GM19452 (cell line): Measurements from ENCODE around the gene ATAD1.
"Not testable (repeated sequence)": the region's sequence is repeated elsewhere in the genome, so short reads cannot be mapped to it uniquely, and the experiment has no call there.

Experiments used
- ATAC-seq: cut with Tn5 transposase; IDR thresholded peaks from one replicate; pipeline ENCODE4 v1.9.1; 2021; ENCODE audit not compliant: unreplicated experiment

Gene ATAD1

DNA sequence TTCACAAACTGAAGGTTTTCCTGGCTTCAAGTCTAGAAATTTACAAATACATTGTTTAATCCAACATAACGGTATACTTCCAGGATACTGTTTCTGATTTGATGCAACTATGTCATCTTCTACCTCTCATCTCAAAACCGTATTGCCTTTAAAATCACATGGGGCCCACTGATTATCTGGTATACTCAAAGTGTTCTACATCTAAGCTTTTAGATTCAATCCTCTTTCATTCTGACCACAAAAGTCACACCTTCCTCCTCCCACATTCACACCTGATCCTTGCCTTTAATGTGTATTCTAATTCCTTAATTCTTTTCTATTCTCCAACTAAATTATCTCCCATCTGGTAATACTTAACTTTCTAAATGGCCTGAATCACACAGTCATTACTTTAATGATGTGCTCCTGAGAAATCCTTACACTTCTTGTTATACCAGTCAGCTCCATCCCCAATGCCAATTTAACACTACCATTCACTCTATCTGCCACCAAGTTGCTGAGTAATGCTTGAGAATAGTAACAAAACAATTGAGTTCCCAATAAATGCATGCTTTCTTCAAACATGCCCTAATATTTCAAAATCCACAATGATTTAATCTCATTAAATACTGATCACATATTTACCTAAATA is 13.0 kb downstream of the ATAD1 start:
- no peak for ATAC-seq

DNA sequence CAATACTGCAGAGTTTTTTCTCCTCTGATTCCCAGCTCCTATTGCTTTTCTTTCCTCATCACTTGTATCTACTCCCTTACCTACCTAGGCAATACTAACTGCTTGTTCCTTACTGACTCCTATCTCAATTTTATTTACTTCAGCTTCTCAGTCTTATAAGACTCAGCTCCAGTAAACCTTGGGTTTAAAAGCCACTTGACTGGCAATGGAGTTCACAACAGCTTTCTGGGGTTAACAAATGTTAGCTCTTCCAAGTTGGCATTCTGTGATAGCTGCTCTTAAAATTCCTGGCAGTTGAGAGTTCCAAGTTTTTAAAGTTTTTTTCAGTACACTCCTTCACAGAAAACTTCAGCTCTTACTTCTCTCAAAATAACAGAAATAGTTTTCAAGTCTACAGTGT is 14.2 kb downstream of the ATAD1 start:
- ATAC-seq, result no peak

DNA sequence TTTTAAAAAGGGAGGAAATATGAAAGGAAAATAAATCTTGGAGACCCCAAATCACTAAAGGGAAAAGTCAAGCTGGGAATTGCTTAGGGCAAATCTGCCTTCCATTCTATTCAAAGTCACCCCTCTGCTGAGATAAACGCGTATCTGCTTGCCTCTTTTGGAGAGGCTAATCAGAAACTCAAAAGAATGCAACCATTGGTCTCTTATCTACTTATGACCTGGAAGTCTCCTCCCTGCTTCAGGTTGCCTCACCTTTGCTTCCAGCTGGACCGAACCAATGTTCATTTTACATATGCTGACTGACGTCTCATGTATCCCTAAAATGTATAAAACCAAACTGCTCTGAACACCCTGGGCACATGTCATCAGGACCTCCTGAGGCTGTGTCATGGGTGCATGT is 14.7 kb downstream of the ATAD1 start:
- ATAC-seq, result no peak

DNA sequence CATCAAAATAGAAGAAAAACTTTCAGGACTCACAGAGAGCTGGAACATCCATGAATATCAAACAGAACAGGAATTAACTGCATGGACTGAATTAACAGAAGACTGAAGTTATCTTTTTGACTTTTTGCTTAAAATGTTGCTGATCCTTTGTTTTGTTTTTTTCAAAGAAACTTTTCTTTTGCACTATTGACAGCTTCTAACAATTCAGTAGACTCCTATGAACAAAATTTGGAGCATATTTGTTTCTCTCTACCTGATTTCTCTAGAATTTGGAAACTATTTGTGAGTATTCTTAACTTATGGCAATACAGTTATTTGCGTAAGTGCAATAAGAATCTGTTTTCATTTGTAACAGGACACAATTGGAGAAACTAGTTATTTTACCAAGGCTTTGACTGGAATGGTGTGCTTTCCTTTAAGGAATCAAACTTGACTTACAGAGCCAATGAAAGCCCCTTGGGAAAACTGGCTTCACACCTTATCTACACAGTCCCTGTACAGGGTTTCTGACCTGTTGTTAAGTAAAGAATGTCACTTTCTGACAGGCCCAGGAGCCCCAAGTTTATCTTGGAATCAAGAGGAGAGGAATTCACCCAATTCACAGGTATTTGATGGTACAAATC is 16.1 kb downstream of the ATAD1 start:
- not testable (repeated sequence) for ATAC-seq

DNA sequence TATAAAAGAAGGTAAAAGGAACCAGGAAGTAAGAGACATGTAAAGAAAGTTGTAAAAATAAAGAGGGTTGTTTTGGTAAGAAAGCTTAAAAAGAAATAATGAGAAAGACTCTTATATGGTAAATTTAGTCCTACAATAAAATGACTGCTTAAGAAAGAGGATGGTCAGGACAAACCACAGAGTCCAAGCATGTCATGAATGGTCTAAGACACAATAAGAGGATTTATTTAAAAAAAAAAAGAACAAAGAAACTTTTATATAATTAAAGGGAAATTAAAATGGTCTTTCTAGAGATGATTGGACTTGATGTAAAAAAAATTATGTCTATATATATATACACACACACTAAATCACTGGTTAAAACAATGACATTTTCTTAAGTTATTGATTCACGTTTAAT is 18.2 kb downstream of the ATAD1 start:
- ATAC-seq, result no peak

DNA sequence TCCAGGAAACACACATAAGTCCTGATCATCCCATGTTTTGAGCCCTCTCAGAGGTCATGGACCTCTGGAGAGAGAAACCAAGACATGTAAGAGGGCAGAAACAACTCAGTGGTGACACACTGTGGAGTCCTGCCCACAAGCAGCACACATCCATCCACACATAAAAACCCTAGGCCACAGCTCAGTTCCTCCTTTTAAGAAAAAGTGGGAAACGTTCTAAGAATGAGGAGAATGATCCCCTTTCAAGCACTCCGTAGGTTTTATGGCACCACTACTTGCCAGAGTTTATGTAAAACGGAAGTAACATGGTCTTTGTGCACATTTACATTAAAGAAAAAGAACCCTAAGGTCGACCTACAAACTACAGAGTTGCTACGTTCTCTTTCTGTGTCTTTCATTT is 19.9 kb downstream of the ATAD1 start:
- no peak for ATAC-seq

DNA sequence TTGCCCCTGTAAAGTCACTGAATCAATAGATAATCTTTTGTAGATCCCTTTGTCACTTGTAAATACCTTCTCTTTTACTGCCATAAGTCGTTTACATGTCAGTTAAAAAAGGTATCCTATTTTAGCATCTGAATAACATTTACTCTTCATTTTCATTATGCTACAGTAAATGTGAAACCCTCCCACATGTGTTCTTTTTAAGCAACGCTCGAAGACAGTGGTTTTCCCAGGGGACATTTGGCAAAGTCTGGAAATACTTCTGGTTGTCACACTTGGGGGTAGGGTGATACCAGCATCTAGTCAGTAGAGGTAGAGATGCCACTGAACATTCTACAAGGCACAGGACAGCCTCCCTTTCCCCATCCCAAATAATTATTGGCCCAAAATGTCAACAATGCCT is 23.7 kb downstream of the ATAD1 start:
- no peak for ATAC-seq

DNA sequence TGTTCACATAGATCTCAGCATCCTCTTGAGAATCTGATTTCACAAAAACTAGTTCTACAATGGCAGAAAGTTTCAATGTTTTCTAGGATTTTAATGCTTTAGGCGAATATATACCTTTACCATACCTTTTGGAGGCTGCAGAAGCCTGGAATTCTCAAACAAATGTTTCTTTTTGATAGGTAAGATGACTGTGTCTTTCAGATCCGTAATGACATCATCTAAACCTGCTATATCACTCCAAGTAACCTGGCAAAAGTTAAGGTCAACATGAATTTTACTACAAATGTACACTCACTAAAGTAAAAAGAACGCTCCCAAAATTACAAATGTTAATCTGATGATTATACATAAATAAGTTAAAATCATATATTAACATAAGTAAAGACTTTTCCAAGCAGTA is 27.8 kb downstream of the ATAD1 start:
- no peak for ATAC-seq

DNA sequence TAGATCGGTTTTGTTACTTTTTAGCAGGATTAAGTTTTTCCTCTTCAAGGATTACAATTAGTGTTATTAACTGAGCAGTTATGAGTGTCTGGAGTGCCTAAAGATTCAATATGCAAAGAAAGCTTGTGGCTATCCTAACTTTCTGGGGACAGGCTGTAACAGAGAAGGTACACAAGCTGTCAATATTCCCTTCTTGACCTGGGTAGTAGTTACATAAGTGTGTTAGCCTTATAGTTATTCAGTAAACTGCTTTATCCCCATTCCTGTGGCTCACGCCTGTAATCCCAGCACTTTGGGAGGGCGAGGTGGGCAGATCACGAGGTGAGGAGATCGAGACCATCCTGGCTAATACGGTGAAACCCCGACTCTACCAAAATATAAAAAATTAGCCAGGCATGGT is 31.6 kb downstream of the ATAD1 start:
- ATAC-seq, result no peak

DNA sequence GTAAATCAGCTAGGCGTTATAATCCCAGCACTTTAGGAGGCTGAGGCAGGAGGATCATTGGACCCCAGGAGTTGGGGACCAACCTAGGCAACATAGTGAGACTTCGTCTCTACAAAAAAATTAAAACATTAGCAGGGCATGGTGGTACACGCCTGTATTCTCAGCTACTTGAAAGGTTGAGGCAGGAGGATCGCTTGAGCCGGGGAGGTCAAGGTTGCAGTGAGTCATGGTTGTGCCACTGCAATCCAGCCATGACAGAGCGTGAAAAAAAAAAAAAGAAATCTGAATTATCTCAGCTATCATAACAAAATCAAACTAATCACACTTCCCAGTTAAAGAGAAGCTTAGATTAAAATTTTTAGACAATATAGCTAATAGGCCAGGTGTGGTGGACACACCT is 35.3 kb downstream of the ATAD1 start:
- ATAC-seq, result no peak

DNA sequence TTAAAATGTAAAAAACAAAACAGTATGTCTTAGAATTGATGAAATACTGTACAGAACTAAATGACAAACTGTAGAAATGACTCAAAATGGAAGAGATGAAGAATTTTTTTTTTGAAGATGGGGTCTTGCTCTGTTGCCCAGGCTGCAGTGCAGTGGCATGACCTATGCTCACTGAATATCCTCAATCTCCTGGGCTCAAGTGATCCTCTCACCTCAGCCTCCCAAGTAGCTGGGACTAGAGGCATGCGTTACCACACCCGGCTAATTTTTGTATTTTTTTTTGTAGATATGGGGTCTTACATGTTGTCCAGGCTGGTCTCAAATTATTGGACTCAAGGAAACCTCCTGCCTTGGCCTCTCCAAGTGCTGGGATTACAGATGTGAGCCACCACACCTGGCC is 36.5 kb downstream of the ATAD1 start:
- ATAC-seq, result no peak

DNA sequence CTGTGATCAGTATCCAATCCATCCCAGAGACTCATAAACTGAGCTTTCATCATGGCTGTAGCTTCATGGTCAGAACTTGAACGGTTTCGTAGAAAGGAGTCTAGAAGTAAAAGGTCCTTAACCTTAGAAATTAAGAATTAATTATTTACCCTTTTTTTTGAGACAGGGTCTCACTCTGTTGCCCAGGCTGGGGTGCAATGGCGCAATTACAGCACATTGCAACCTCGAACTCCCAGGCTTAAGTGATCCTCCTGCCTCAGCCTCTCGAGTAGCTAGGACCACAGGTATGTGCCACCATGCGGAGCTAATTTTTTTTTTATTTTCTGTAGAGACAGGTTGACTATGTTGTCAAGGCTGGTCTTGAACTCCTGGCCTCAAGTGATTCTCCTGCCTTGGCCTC is 41.7 kb downstream of the ATAD1 start:
- no peak for ATAC-seq

DNA sequence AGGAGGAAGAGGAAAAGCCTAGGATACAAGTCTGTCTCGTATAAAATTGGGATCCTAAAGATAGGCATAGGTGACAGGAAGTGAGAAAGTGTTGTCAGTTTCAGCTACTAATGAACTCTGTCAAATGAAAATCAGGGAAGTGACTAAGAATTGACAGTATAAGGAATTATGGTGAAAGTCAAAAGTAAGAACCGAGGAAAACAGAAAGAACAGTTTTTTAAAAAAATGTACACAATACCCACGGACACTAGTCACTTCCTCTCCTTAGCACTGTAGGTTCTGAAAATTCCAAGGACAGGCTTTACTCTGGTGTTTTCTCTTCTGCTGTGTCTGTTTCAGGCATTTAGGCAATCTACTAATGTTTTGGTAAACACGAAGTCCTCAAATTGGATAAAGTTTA is 42.3 kb downstream of the ATAD1 start:
- no peak for ATAC-seq

DNA sequence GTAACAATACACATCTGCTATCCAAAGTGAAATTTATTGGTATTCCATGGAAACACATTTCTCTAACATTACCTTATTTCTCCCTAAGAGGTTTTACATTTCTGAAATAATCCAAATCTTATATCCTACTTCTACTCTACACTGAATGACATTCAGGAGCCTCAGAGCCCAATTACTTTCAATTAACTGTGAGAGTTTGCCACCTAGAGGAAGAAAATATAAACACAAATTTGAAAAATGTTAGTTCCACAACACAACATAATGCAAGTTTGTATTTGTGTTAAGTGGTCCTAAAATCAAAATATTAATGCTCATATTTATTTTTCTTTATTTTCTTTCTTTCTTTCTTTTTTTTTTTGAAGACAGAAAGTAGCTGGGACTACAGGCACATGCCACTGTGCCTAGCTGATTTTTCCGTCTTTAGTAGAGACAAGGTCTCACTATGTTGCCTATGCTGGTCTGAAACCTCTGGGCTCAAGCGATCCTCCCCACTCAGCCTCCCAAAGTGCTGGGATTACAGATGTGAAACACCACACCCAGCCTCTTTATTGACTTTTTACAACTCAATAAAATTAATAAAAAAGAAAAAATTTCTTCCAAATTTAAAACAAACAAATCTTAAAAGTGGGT is 46.0 kb downstream of the ATAD1 start:
- no peak for ATAC-seq

DNA sequence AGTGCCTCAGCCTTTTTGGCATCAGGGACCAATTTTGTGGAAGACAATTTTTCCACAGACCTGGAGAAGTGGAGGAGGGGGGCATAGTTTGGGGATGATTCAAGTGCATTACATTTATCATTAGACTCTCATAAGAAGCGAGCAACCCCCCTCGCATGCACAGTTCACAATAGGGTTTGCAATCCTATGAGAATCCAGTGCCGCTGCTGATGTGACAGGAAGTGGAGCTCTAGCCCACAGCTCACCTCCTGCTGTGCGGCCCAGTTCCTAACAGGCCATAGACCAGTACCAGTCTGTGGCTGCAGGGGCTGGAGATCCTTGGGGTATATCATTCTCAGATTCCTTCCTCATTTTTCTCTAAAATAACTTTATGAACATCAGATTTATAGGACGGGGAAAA is 50.8 kb downstream of the ATAD1 start:
- ATAC-seq, result no peak

DNA sequence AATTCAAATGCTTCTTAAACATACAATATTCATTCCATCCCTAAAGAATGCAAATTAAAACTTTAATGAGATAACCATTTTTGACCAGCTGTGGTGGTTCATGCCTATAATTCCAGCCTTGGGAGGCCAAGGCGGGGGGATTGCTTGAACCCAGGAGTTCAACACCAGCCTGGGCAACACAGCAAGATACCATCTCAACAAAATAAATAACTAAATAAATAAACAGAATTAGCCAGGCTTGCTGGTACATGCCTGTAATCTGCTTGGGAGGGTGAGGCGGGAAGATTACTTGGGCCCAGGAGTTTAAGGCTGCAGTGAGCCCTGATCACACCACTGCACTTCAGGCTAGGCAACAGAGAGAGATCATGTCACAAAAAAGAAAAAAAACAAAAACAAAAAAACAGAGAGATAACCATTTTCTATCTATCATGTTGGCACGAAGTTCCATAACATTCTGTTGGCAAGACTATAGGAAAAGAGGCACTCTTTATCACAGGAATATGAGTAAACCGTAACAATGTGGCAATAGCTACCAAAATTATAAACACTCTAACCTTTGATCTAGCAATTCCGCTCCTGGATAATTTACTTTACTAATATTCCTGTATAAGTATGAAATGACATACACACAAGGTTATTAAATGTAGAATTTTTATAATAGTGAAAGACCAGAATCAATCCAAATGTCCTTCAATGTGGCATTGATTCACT is 52.2 kb downstream of the ATAD1 start:
- ATAC-seq, result no peak

DNA sequence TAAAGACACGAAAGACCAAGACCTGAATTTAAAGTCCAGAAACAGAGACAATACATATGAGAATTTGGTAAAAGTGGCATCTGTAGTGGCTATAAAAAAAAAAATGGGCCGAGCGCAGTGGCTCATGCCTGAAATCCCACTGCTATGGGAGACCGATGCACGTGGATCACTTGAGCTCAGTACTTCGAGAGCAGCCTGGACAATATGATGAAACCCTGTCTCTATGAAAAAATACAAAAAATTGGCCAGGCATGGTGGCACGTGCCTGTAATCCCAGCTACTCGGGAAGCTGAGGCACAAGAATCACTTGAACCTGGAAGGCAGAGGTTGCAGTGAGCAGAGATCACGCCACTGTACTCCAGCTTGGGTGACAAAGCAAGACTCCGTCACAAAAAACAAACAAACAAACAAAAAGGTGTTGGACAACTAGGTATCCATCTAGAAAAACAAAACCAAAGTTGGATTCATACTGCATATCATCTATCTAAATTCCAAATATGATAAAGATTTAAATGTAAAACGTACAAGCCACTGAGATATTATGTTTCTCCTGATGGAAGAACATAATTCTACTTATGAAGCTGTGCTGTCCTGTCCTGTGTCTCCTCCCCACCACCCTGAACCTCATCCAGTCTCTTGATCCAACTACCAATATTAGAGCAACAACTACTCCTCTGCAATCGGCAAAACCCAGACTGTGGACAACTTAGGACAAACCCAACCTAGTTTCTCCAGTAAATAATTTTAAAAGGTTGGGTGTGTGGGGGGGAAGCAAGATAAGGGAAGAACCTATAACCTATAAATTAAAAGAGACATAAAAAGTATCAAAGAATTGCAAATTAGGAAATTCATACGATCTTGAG is 53.7 kb downstream of the ATAD1 start:
- no peak for ATAC-seq

DNA sequence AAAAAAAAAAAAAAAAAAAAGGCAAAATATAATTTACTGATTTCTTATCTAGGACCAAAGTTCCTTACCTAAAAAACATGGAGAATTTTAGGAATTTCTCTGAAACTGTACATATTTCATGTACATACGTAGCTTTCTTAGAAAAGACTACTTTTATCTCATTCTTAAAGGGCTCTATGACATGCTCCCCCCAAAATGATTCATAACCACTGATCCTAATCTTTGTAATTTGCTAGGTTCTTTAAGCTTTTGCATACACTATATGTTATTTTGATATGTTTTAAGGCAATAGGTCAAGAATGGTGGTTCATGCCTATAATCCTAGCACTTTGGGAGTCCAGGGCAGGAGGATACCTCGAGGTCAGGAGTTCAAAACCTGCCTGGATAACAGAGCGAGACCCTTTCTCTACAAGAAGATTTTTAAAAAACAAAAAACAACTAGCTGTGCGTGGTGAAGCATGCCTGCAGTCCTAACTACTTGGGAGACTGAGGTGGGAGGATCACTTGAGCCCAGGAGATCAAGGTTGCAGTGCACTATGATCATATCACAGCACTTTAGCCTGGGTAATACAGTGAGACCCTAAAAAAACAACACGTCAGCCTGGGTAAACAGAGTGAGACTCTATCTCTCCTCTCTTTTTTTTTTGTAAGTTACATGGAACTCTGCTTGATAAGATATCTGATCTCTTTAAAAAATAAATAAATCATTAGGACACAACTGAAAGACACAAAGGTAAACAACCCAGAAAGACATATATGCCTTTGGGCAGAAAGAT is 54.8 kb downstream of the ATAD1 start:
- ATAC-seq, result no peak

DNA sequence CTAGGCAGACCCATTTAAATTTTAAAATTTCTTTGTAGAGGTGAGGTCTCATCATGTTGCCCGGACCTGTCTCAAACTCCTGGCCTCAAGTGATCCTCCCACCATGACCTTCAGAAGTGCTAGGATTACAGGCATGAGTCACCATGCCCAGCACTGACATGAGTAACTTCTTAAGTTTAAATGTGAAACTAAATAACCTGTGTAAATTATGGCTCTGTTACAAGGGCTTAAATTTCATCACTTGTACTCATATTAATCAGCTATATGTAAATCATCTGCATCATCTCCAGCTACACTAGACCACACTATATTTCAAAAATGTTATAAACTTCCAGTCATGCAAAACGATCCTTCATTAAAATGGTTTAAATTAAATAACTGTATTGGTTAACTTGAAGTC is 56.1 kb downstream of the ATAD1 start:
- ATAC-seq, result peak; percentile 87

DNA sequence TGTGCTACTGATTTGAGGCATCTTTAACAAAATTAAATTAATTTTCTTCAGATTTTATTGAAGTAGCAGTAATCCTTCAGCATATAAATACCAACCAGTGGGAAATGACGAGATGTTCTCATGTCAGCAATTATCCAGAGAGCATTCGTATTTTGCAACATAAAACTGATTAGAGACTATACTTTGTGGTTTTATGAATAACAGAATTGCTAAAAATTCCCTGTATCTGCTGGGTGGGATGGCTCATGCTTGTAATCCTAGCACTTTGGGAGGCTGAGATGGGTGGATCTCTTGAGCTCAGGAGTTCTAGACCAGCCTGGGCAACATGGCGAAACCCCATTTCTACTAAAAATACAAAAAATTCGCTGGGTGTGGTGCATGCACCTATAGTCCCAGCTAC is 56.9 kb downstream of the ATAD1 start:
- no peak for ATAC-seq
